OCI-LY1 (cell line): ENCODE measurements around the gene PEF1.

Experiments
- H2AFZ ChIP-seq: fragments of 200-600 bp; sonication (generic), shearing (Covaris generic); 2 replicates; pipeline ENCODE4 v1.6.0; 2014; ENCODE audit warnings: antibody characterized with exemption, mild to moderate bottlenecking, low read length
- H3F3A ChIP-seq: fragments of 200-600 bp; sonication (generic), shearing (Covaris generic); 2 replicates; pipeline ENCODE4 v1.6.0; 2014; ENCODE audit warnings: mild to moderate bottlenecking, antibody characterized with exemption, low read length, moderate library complexity; ENCODE audit not compliant: insufficient read depth
- H3K27ac ChIP-seq: fragments of 200-600 bp; sonication (generic); 2 replicates; pipeline ENCODE4 v1.5.1; 2014; ENCODE audit warnings: low read length, mixed run types, mild to moderate bottlenecking, low read depth; ENCODE audit not compliant: poor library complexity, severe bottlenecking
- H3K27me3 ChIP-seq: fragments of 200-600 bp; sonication (generic); 2 replicates; pipeline ENCODE4 v1.6.0; 2014; ENCODE audit warnings: antibody characterized with exemption, mild to moderate bottlenecking, low read length, moderate library complexity; ENCODE audit not compliant: insufficient read depth
- H3K36me3 ChIP-seq: fragments of 200-600 bp; sonication (generic); 2 replicates; pipeline ENCODE4 v1.6.1; 2014; ENCODE audit warnings: mild to moderate bottlenecking, antibody characterized with exemption, low read length, moderate library complexity, mixed read lengths; ENCODE audit not compliant: insufficient read depth
- H3K4me1 ChIP-seq: fragments of 200-600 bp; sonication (generic); 2 replicates; pipeline ENCODE4 v1.5.1; 2014; ENCODE audit warnings: mild to moderate bottlenecking, low read length, moderate library complexity; ENCODE audit not compliant: insufficient read depth, severe bottlenecking
- H3K4me2 ChIP-seq: fragments of 200-600 bp; sonication (generic), shearing (Covaris generic); 2 replicates; pipeline ENCODE4 v1.6.1; 2014; ENCODE audit warnings: low read length
- H3K4me3 ChIP-seq: fragments of 200-600 bp; sonication (generic); 2 replicates; pipeline ENCODE4 v1.5.1; 2014; ENCODE audit warnings: low read length, low read depth, mild to moderate bottlenecking, mixed read lengths; ENCODE audit not compliant: poor library complexity, severe bottlenecking
- H3K79me2 ChIP-seq: fragments of 200-600 bp; shearing (Covaris generic); 2 replicates; pipeline ENCODE4 v1.6.1; 2016; ENCODE audit warnings: mixed run types, low read length, mixed read lengths; ENCODE audit not compliant: insufficient read depth
- H3K9ac ChIP-seq: fragments of 200-600 bp; sonication (generic), shearing (Covaris generic); 2 replicates; pipeline ENCODE4 v1.6.1; 2014; ENCODE audit warnings: mild to moderate bottlenecking, low read length, mixed read lengths
- H3K9me2 ChIP-seq: fragments of 200-600 bp; sonication (generic), shearing (Covaris generic); 2 replicates; pipeline ENCODE4 v1.6.1; 2014; ENCODE audit warnings: low read depth, mild to moderate bottlenecking, low read length, mixed read lengths
- H3K9me3 ChIP-seq: fragments of 200-600 bp; shearing (Covaris generic); 2 replicates; pipeline ENCODE4 v1.6.1; 2014; ENCODE audit warnings: low read length, mixed read lengths
- H4K20me1 ChIP-seq: fragments of 200-600 bp; sonication (generic), shearing (Covaris generic); 2 replicates; pipeline ENCODE4 v1.6.0; 2016; ENCODE audit warnings: mild to moderate bottlenecking, low read length; ENCODE audit not compliant: insufficient read depth
- EZH2 ChIP-seq: fragments of 200-600 bp; sonication (generic), shearing (Covaris generic); IDR thresholded peaks from 2 replicates; pipeline ENCODE4 v1.8.0; 2017; ENCODE audit warnings: borderline replicate concordance, mixed run types, mild to moderate bottlenecking, antibody characterized with exemption, low read length, moderate library complexity, mixed read lengths
- TF ChIP-seq, protein P1 (sequence below): fragments of 200-600 bp; sonication (generic), shearing (Covaris generic); IDR thresholded peaks from 2 replicates; pipeline ENCODE4 v1.5.1; 2017; ENCODE audit warnings: mild to moderate bottlenecking, antibody characterized with exemption, low read length, moderate library complexity, mixed read lengths

Gene PEF1

GRCh38 chr1:31593136-31593665 is 51.5 kb downstream of the PEF1 start:
- no peak overlapping the region for H3K4me3 ChIP-seq
- no peaks in the 10 kb centered on the region for H3K36me3 ChIP-seq
- H3K9ac ChIP-seq = no peak overlapping the region
- H3K27ac ChIP-seq = no peak overlapping the region
- H3F3A ChIP-seq = no peaks in the 10 kb centered on the region
- no peaks in the 10 kb centered on the region for H4K20me1 ChIP-seq
- H3K9me3 ChIP-seq = no peaks in the 10 kb centered on the region
- peaks cover 4% of the 10 kb centered on the region; the same call in 1 of the 2 replicates for H3K27me3 ChIP-seq
- H3K4me1 ChIP-seq = no peaks in the 10 kb centered on the region
- no peaks in the 10 kb centered on the region for H3K79me2 ChIP-seq
- H3K4me2 ChIP-seq = no peak overlapping the region
- H2AFZ ChIP-seq = no peak overlapping the region
- H3K9me2 ChIP-seq = no peaks in the 10 kb centered on the region
- TF ChIP-seq, protein P1, sequence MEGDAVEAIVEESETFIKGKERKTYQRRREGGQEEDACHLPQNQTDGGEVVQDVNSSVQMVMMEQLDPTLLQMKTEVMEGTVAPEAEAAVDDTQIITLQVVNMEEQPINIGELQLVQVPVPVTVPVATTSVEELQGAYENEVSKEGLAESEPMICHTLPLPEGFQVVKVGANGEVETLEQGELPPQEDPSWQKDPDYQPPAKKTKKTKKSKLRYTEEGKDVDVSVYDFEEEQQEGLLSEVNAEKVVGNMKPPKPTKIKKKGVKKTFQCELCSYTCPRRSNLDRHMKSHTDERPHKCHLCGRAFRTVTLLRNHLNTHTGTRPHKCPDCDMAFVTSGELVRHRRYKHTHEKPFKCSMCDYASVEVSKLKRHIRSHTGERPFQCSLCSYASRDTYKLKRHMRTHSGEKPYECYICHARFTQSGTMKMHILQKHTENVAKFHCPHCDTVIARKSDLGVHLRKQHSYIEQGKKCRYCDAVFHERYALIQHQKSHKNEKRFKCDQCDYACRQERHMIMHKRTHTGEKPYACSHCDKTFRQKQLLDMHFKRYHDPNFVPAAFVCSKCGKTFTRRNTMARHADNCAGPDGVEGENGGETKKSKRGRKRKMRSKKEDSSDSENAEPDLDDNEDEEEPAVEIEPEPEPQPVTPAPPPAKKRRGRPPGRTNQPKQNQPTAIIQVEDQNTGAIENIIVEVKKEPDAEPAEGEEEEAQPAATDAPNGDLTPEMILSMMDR = no peak
- no peak for TF ChIP-seq EZH2

- H3F3A ChIP-seq = no peaks in the 10 kb centered on the region
- no peak overlapping the region for H3K4me2 ChIP-seq
- H3K79me2 ChIP-seq = no peaks in the 10 kb centered on the region
- no peak overlapping the region for H3K9ac ChIP-seq
- no peak overlapping the region for H2AFZ ChIP-seq
- H3K27ac ChIP-seq = no peak overlapping the region
- no peaks in the 10 kb centered on the region for H3K9me2 ChIP-seq
- peaks cover 4% of the 10 kb centered on the region; the same call in 1 of the 2 replicates for H3K27me3 ChIP-seq
- TF ChIP-seq, protein P1 = no peak
- no peak overlapping the region for H3K4me3 ChIP-seq
- H3K36me3 ChIP-seq = no peaks in the 10 kb centered on the region
- no peaks in the 10 kb centered on the region for H3K4me1 ChIP-seq
- no peaks in the 10 kb centered on the region for H4K20me1 ChIP-seq
- no peaks in the 10 kb centered on the region for H3K9me3 ChIP-seq
These were observed 52.5 kb downstream of the PEF1 start for GRCh38 chr1:31592132-31592531.

DNA sequence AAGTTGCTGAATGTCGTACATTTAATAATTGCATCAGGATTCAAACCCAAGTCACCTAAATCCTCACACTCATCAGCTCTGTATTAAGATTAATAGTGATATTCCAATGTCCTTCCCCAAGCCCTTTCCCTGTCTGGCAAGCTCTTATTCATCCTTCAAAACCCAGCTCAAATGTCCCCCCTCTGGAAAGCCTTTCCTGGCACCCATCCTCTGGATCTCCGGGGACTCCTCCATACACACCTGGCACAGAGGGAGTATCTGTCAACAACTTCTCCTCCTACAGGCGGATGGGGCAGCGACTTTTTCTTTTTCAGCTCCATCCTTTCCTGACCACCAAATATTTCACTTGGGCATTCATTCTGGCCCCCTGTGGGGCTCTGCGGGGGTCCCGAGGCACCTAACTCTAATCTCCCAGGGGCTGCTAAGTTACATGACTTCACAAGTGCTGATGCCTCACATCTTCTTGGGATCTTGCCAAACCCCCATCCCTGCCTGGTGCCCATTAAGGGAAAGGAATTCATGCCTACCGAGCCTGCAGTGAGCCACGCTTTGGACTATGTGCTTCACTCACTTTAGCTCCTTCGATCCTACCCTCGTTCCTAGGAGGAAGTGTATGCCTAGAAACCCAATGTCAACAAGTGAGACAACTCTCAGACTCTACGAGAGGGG is 53.1 kb downstream of the PEF1 start:
- Histone ChIP-seq H3K9me3 (no peaks in the 10 kb centered on the region), H3K36me3 (no peaks in the 10 kb centered on the region), H2AFZ (no peak overlapping the region), H3K79me2 (no peaks in the 10 kb centered on the region), H4K20me1 (no peaks in the 10 kb centered on the region), H3K9ac (no peak overlapping the region), H3K27me3 (peaks cover 4% of the 10 kb centered on the region; the same call in 1 of the 2 replicates), H3K4me2 (no peak overlapping the region), H3K4me3 (no peak overlapping the region), H3F3A (no peaks in the 10 kb centered on the region), H3K4me1 (no peaks in the 10 kb centered on the region), H3K9me2 (no peaks in the 10 kb centered on the region), H3K27ac (no peak overlapping the region)
- TF ChIP-seq, protein P1 = no peak
- TF ChIP-seq EZH2 = no peak
